ENCODE data around the gene GASK1A.

DNA sequence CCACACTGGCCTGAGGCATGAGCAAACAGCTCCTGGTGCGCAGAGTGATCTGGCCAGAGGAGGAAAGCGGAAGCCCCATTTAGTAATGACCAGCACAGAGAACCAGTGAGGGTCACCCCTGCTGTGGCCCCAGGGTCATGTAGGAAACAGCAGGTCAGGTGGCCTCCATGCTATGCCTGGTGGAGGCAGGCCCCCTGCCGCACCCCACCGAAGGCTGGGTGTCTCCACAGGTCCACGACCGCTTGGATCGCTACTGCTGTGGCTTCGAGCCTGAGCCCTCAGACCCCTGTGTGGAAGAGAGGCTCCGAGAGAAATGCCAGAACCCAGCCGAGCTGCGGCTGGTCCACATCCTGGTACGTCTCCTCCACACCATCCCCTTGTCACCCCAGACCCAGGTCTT is 74.2 kb downstream of the GASK1A start:
- TF ChIP-seq POLR2AphosphoS5 (IDR thresholded peaks at IDR 0.05; ENCODE audit: low read depth, low read length) (no peak), CTCF (IDR thresholded peaks at IDR 0.05) (no peak), SIN3A (IDR thresholded peaks at IDR 0.05; ENCODE audit: borderline replicate concordance, insufficient read depth, low read depth, low read length) (no peak), TCF7L2 (IDR thresholded peaks at IDR 0.05; ENCODE audit: low read depth, low read length) (no peak)
- TF ChIP-seq, protein P1, sequence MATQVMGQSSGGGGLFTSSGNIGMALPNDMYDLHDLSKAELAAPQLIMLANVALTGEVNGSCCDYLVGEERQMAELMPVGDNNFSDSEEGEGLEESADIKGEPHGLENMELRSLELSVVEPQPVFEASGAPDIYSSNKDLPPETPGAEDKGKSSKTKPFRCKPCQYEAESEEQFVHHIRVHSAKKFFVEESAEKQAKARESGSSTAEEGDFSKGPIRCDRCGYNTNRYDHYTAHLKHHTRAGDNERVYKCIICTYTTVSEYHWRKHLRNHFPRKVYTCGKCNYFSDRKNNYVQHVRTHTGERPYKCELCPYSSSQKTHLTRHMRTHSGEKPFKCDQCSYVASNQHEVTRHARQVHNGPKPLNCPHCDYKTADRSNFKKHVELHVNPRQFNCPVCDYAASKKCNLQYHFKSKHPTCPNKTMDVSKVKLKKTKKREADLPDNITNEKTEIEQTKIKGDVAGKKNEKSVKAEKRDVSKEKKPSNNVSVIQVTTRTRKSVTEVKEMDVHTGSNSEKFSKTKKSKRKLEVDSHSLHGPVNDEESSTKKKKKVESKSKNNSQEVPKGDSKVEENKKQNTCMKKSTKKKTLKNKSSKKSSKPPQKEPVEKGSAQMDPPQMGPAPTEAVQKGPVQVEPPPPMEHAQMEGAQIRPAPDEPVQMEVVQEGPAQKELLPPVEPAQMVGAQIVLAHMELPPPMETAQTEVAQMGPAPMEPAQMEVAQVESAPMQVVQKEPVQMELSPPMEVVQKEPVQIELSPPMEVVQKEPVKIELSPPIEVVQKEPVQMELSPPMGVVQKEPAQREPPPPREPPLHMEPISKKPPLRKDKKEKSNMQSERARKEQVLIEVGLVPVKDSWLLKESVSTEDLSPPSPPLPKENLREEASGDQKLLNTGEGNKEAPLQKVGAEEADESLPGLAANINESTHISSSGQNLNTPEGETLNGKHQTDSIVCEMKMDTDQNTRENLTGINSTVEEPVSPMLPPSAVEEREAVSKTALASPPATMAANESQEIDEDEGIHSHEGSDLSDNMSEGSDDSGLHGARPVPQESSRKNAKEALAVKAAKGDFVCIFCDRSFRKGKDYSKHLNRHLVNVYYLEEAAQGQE (IDR thresholded peaks at IDR 0.05; ENCODE audit: insufficient read depth in 1 of 2, low read depth in 2 of 2, low read length in 1 of 2): no peak
